Astrocyte (in vitro differentiated cells and primary cell): ENCODE measurements around the gene C19orf85. TPM values are rescaled to one million over a fixed set of nuclear protein-coding genes. Genes with fewer than 3 reads are reported as not detected.

Experiments
- DNase-seq: peaks from one replicate; pipeline ENCODE4 v3.0.0-alpha.2; 2010; ENCODE audit warnings: low read depth
- FAIRE-seq: peaks from 2 replicates; lab custom pipeline; 2011; peaks lifted over from hg19 to GRCh38; lab: Jason Lieb, UNC
- H2AFZ ChIP-seq: 2 replicates; pipeline ENCODE4 v1.6.0; 2012; ENCODE audit warnings: low read depth, low read length, inconsistent platforms
- H3K27ac ChIP-seq: 2 replicates; pipeline ENCODE4 v1.5.1; 2011; ENCODE audit warnings: low read depth, low read length, inconsistent platforms
- H3K27me3 ChIP-seq: 2 replicates; pipeline ENCODE4 v1.6.0; 2011; ENCODE audit warnings: low read length, inconsistent platforms; ENCODE audit not compliant: insufficient read depth
- H3K36me3 ChIP-seq: 2 replicates; pipeline ENCODE4 v1.5.1; 2011; ENCODE audit warnings: low read length, inconsistent platforms; ENCODE audit not compliant: insufficient read depth
- H3K4me1 ChIP-seq: 2 replicates; pipeline ENCODE4 v1.5.1; 2011; ENCODE audit warnings: low read length, inconsistent platforms; ENCODE audit not compliant: insufficient read depth
- H3K4me2 ChIP-seq: 2 replicates; pipeline ENCODE4 v1.6.0; 2012; ENCODE audit warnings: low read length, inconsistent platforms
- H3K4me3 ChIP-seq: 2 replicates; pipeline ENCODE4 v1.5.1; 2011; ENCODE audit warnings: low read depth, mild to moderate bottlenecking, low read length, inconsistent platforms; ENCODE audit not compliant: insufficient read depth
- H3K79me2 ChIP-seq: 2 replicates; pipeline ENCODE4 v1.6.0; 2012; ENCODE audit warnings: mild to moderate bottlenecking, low read length, inconsistent platforms; ENCODE audit not compliant: insufficient read depth
- H3K9ac ChIP-seq: 2 replicates; pipeline ENCODE4 v1.6.0; 2012; ENCODE audit warnings: mild to moderate bottlenecking, low read length, inconsistent platforms
- H3K9me3 ChIP-seq: 2 replicates; pipeline ENCODE4 v1.5.1; 2012; ENCODE audit warnings: low read depth, mild to moderate bottlenecking, low read length, inconsistent platforms; ENCODE audit not compliant: insufficient read depth
- H4K20me1 ChIP-seq: 2 replicates; pipeline ENCODE4 v1.6.0; 2012; ENCODE audit warnings: low read length, inconsistent platforms; ENCODE audit not compliant: insufficient read depth
- H3K27ac Mint-ChIP-seq: one replicate; pipeline ENCODE4 v1.8.0; 2021; ENCODE audit warnings: mild to moderate bottlenecking, mixed read lengths; ENCODE audit not compliant: unreplicated experiment
- H3K27me3 Mint-ChIP-seq: one replicate; pipeline ENCODE4 v1.8.0; 2021; ENCODE audit warnings: low read depth, mixed read lengths; ENCODE audit not compliant: unreplicated experiment
- H3K36me3 Mint-ChIP-seq: one replicate; pipeline ENCODE4 v1.8.0; 2021; ENCODE audit warnings: low read depth, mixed read lengths; ENCODE audit not compliant: unreplicated experiment
- H3K4me1 Mint-ChIP-seq: one replicate; pipeline ENCODE4 v1.8.0; 2021; ENCODE audit warnings: low read depth, mixed read lengths; ENCODE audit not compliant: unreplicated experiment
- H3K4me3 Mint-ChIP-seq: one replicate; pipeline ENCODE4 v1.8.0; 2021; ENCODE audit warnings: mild to moderate bottlenecking, moderate library complexity, mixed read lengths; ENCODE audit not compliant: unreplicated experiment
- H3K9me3 Mint-ChIP-seq: one replicate; pipeline ENCODE4 v1.8.0; 2021; ENCODE audit warnings: mild to moderate bottlenecking, mixed read lengths; ENCODE audit not compliant: unreplicated experiment
- CTCF ChIP-seq: IDR thresholded peaks from 2 replicates; pipeline ENCODE4 v1.5.1; 2011; ENCODE audit warnings: low read depth, mild to moderate bottlenecking, inconsistent platforms, low read length, moderate library complexity; ENCODE audit not compliant: insufficient read depth
- EZH2 ChIP-seq: IDR thresholded peaks from 2 replicates; pipeline ENCODE4 v1.6.1; 2012; ENCODE audit warnings: mild to moderate bottlenecking, low read length, inconsistent platforms; ENCODE audit not compliant: insufficient read depth
- total RNA-seq: library from RNA; stranded (reverse); gene quantifications from 2 replicates; pipeline ENCODE4 v1.2.1, GENCODE V29; 2021

The C19orf85 gene
- total RNA-seq, 1 donor from 2014 or later = not detected

- no peak overlapping the region for H3K27ac Mint-ChIP-seq
- H3K9ac ChIP-seq = no peak overlapping the region
- H3K27me3 Mint-ChIP-seq = peaks cover 53% of the 10 kb centered on the region
- TF ChIP-seq EZH2 = no peak
- no peak for TF ChIP-seq CTCF
- H3K4me3 ChIP-seq = no peak overlapping the region
- H4K20me1 ChIP-seq = no peaks in the 10 kb centered on the region
- no peak overlapping the region for H3K27ac ChIP-seq
- no peaks in the 10 kb centered on the region for H3K4me1 ChIP-seq
- no peaks in the 10 kb centered on the region for H3K36me3 ChIP-seq
- H3K9me3 Mint-ChIP-seq = peaks cover under 1% of the 10 kb centered on the region
- H3K9me3 ChIP-seq = no peaks in the 10 kb centered on the region
- DNase-seq (no peak), FAIRE-seq (no peak)
- H2AFZ ChIP-seq = no peak overlapping the region
- H3K27me3 ChIP-seq = peaks cover 42% of the 10 kb centered on the region
- no peaks in the 10 kb centered on the region for H3K36me3 Mint-ChIP-seq
- no peak overlapping the region for H3K4me2 ChIP-seq
- H3K4me3 Mint-ChIP-seq = no peak overlapping the region
- H3K4me1 Mint-ChIP-seq = no peaks in the 10 kb centered on the region
- no peaks in the 10 kb centered on the region for H3K79me2 ChIP-seq
Observed at GRCh38 chr19:55446060-55446459, 18.5 kb downstream of the C19orf85 start.

- no peak for DNase-seq
- H3K27me3 ChIP-seq = peaks cover 45% of the 10 kb centered on the region
- peaks cover 55% of the 10 kb centered on the region for H3K27me3 Mint-ChIP-seq
Observed at GRCh38 chr19:55444646-55445045, 19.9 kb downstream of the C19orf85 start.

More at GRCh38 chr19:55444646-55445045, 19.9 kb downstream of the C19orf85 start:
- no peak for FAIRE-seq
- no peaks in the 10 kb centered on the region for H3K36me3 Mint-ChIP-seq
- Histone ChIP-seq H3K9me3 (peaks cover 4% of the 10 kb centered on the region), H2AFZ (no peak overlapping the region), H3K4me1 (no peaks in the 10 kb centered on the region), H4K20me1 (no peaks in the 10 kb centered on the region), H3K36me3 (no peaks in the 10 kb centered on the region), H3K9ac (no peak overlapping the region), H3K4me3 (no peak overlapping the region), H3K4me2 (no peak overlapping the region), H3K27ac (no peak overlapping the region), H3K79me2 (no peaks in the 10 kb centered on the region)
- H3K27ac Mint-ChIP-seq = no peak overlapping the region
- H3K4me3 Mint-ChIP-seq = no peak overlapping the region
- TF ChIP-seq CTCF (no peak), EZH2 (peak; percentile 4)
- no peaks in the 10 kb centered on the region for H3K4me1 Mint-ChIP-seq
- peaks cover 3% of the 10 kb centered on the region for H3K9me3 Mint-ChIP-seq
